Measurements from ENCODE around the gene AMDHD2. TPM values are rescaled to one million over a fixed set of nuclear protein-coding genes. Genes with fewer than 3 reads are reported as not detected.

The AMDHD2 gene
- total and polyA plus RNA-seq, 2 experiments from 2014 or later: 20.2 to 68.1 TPM

- DNase-seq (ENCODE audit: low spot score) (no peak), ATAC-seq (no peak)
- Histone ChIP-seq H3K9me2 (ENCODE audit: insufficient read depth) (no peaks in the 10 kb centered on the region), H2AFZ (no peak overlapping the region), H3K4me3 (no peak overlapping the region), H3K36me3 (ENCODE audit: insufficient read depth) (no peaks in the 10 kb centered on the region), H3K4me1 (ENCODE audit: insufficient read depth) (no peaks in the 10 kb centered on the region), H3K4me2 (no peak overlapping the region), H3K79me2 (replicated peaks; ENCODE audit: insufficient read depth) (0 out of 2 replicates have a peak, but pooled peaks cover 6% of the 10 kb centered on the region), H3K27me3 (ENCODE audit: insufficient read depth) (no peaks in the 10 kb centered on the region), H3K27ac (ENCODE audit: low read depth) (no peak overlapping the region), H3F3A (replicated peaks; ENCODE audit: low read depth) (no peaks in the 10 kb centered on the region), H4K20me1 (replicated peaks; ENCODE audit: insufficient read depth) (0 out of 2 replicates have a peak, but pooled peaks cover 3% of the 10 kb centered on the region)
- no peak overlapping the region for H3K4me3 Mint-ChIP-seq
- TF ChIP-seq NANOG (IDR thresholded peaks at IDR 0.05; ENCODE audit: borderline replicate concordance): no peak
- TF ChIP-seq CTCF (conservative IDR thresholded peaks at IDR 0.05; ENCODE audit: low read depth in 2 of 2): no peak
- TF ChIP-seq CREB1 (CRISPR knock-in tag; IDR thresholded peaks at IDR 0.05; ENCODE audit: low read depth): no peak
- peaks cover 20% of the 10 kb centered on the region for H3K4me1 Mint-ChIP-seq
- H3K27ac Mint-ChIP-seq: no peak overlapping the region
- no peaks in the 10 kb centered on the region for H3K9me3 Mint-ChIP-seq
- H3K27me3 Mint-ChIP-seq (ENCODE audit: insufficient read depth, low read depth, poor library complexity): peaks cover 17% of the 10 kb centered on the region
- no peaks in the 10 kb centered on the region; the same call in 1 of the 3 replicates for H3K36me3 Mint-ChIP-seq (ENCODE audit: low read depth)
These were observed 36.0 kb upstream of the AMDHD2 start for GRCh38 chr16:2483939-2484897.

GRCh38 chr16:2484898-2485508, 35.2 kb upstream of the AMDHD2 start:
- Histone ChIP-seq H3K27ac (ENCODE audit: low read depth) (no peak overlapping the region), H3K4me2 (no peak overlapping the region), H3K4me1 (ENCODE audit: insufficient read depth) (no peaks in the 10 kb centered on the region), H4K20me1 (replicated peaks; ENCODE audit: insufficient read depth) (0 out of 2 replicates have a peak, but pooled peaks cover 2% of the 10 kb centered on the region), H2AFZ (no peak overlapping the region), H3K36me3 (ENCODE audit: insufficient read depth) (no peaks in the 10 kb centered on the region), H3K4me3 (no peak overlapping the region), H3F3A (replicated peaks; ENCODE audit: low read depth) (no peaks in the 10 kb centered on the region), H3K79me2 (replicated peaks; ENCODE audit: insufficient read depth) (0 out of 2 replicates have a peak, but pooled peaks cover 6% of the 10 kb centered on the region), H3K9me2 (ENCODE audit: insufficient read depth) (no peaks in the 10 kb centered on the region), H3K27me3 (ENCODE audit: insufficient read depth) (no peaks in the 10 kb centered on the region)
- Mint-ChIP-seq H3K27me3 (ENCODE audit: insufficient read depth, low read depth, poor library complexity) (peaks cover 17% of the 10 kb centered on the region), H3K4me1 (peaks cover 20% of the 10 kb centered on the region), H3K27ac (no peak overlapping the region), H3K36me3 (ENCODE audit: low read depth) (no peaks in the 10 kb centered on the region; the same call in 1 of the 3 replicates), H3K9me3 (no peaks in the 10 kb centered on the region), H3K4me3 (no peak overlapping the region; the same call in 2 of the 3 replicates)
- DNase-seq (ENCODE audit: low spot score): no peak
- ATAC-seq: no peak
- TF ChIP-seq CREB1 (CRISPR knock-in tag; IDR thresholded peaks at IDR 0.05; ENCODE audit: low read depth) (no peak), CTCF (conservative IDR thresholded peaks at IDR 0.05; ENCODE audit: low read depth in 2 of 2) (no peak), JUNB (IDR thresholded peaks at IDR 0.05; ENCODE audit: unreplicated experiment) (no peak), EZH2 (IDR thresholded peaks at IDR 0.05; ENCODE audit: low read depth, unreplicated experiment) (no peak), NANOG (IDR thresholded peaks at IDR 0.05; ENCODE audit: borderline replicate concordance) (no peak), ZNF114 (CRISPR knock-in tag; IDR thresholded peaks at IDR 0.05) (no peak), STAT1 (IDR thresholded peaks at IDR 0.05; ENCODE audit: unreplicated experiment) (no peak), ZNF462 (CRISPR knock-in tag; IDR thresholded peaks at IDR 0.05) (no peak)

All from GM23338 (cell line).